ENCODE measurements around the gene OGFOD2. TPM values are rescaled to one million over a fixed set of nuclear protein-coding genes. Genes with fewer than 3 reads are reported as not detected.

OGFOD2 gene
- total and polyA plus RNA-seq, 9 of the 15 experiments (the other 6 are each of a cell fraction or from before 2014, with no cell fraction given): 1.4 to 111 (median 18.5) TPM

GRCh38 chr12:122975790-122976647, 975 bp downstream of the OGFOD2 start (continued):
- TF ChIP-seq ZNF592 (IDR thresholded peaks at IDR 0.05) (peak; percentile 21; the same call in 1 of the 2 replicates), HMG20B (CRISPR knock-in tag; IDR thresholded peaks at IDR 0.05) (no peak)

GRCh38 chr12:122976648-122976975, 1.6 kb downstream of the OGFOD2 start:
- no peak for ATAC-seq
- no peak for TF ChIP-seq TAF9B (IDR thresholded peaks at IDR 0.05; ENCODE audit: partially characterized antibody)
- peak; percentile 53 for TF ChIP-seq POLR2G (IDR thresholded peaks at IDR 0.05; ENCODE audit: low read depth, low read length)
- Histone ChIP-seq H3K27me3 (ENCODE audit: control insufficient read depth in 2 of 2, insufficient read depth in 2 of 2, low read length in 2 of 2) (no peaks in the 10 kb centered on the region), H2AFZ (ENCODE audit: low read depth, low read length) (no peak overlapping the region), H3K36me3 (ENCODE audit: control insufficient read depth, insufficient read depth, low read length) (peaks cover 34% of the 10 kb centered on the region; the same call in 2 of the 3 replicates), H3K9me1 (ENCODE audit: control insufficient read depth, insufficient read depth, low read length) (no peaks in the 10 kb centered on the region), H3K9me3 (replicated peaks; ENCODE audit: control insufficient read depth, insufficient read depth, low read depth, low read length) (no peaks in the 10 kb centered on the region), H3K79me2 (ENCODE audit: control insufficient read depth, insufficient read depth, low read length) (peaks cover 49% of the 10 kb centered on the region), H3K9ac (ENCODE audit: insufficient read depth in 1 of 2, low read depth in 2 of 2, low read length in 2 of 2) (peak overlapping the region; percentile 94 to 98), H3K4me2 (ENCODE audit: insufficient read depth, low read length) (peak overlapping the region; percentile 100), H3K4me3 (peak overlapping the region; percentile 66), H3K4me1 (replicated peaks in 1 of 2; ENCODE audit: control insufficient read depth in 2 of 2, insufficient read depth in 2 of 2, low read length in 2 of 2) (peaks cover 20 to 60% of the 10 kb centered on the region in 2 experiments), H4K20me1 (replicated peaks; ENCODE audit: control insufficient read depth, insufficient read depth, low read length) (no peaks in the 10 kb centered on the region; the same call in 1 of the 2 replicates), H3K27ac (ENCODE audit: extremely low read depth, low read depth, low read length) (peak overlapping the region; percentile 97)
- no peak for DNase-seq (ENCODE audit: extremely low read depth in 1 of 4, low spot score in 3 of 4)
- 81% methylated on average over 14 of the region's 15 CpGs for WGBS (ENCODE audit: insufficient coverage, low coverage, missing lambda C conversion rate)
- no peak for FAIRE-seq
- ChIA-PET CTCF (ENCODE audit: low intra/inter-chr PET ratio) (no interaction called here), POLR2A (interaction anchor here (0.5 to 3.2 kb wide), 11 partner anchors 8 to 668 kb away, joined by 3 to 22 read pairs (median 6); partner anchors contain the start of genes ABCB9, MPHOSPH9 and MTRFR)
- intact Hi-C loops (cut with micrococcal nuclease) (no loop called here), in situ Hi-C loops (cut with MboI) (no loop called here)
- no TSS peak for BruUV-seq (replicated peaks)

All from K562 (cell line).